H1 (cell line): ENCODE data around the gene PARD3. TPM values are rescaled to one million over a fixed set of nuclear protein-coding genes. Genes with fewer than 3 reads are reported as not detected.

Experiments used
- CTCF ChIA-PET: fragments of 300-600 bp; sonication (Branson Sonifier 250); formaldehyde crosslinking; loops from one replicate; lab custom pipeline; 2021; ENCODE audit not compliant: partially characterized antibody; lab: Charles Lee
- POLR2A ChIA-PET: fragments of 300-600 bp; sonication (Branson Sonifier 250); formaldehyde crosslinking; loops from one replicate; lab custom pipeline; 2021; ENCODE audit warnings: inconsistent platforms; ENCODE audit not compliant: partially characterized antibody; lab: Charles Lee
- DNase-seq, 2 experiments: peaks; one replicate each; pipeline versions ENCODE4 v3.0.0 to v3.0.0-alpha.2; 2010 to 2022; ENCODE audit warnings: low spot score in 2 of 2, low read depth in 1 of 2, mixed read lengths in 1 of 2
- FAIRE-seq: peaks from 2 replicates; lab custom pipeline; 2011; peaks lifted over from hg19 to GRCh38; lab: Jason Lieb, UNC
- H2AFZ ChIP-seq: 2 replicates; pipeline ENCODE4 v1.8.1; 2012; ENCODE audit warnings: low read length, inconsistent platforms
- H2AK5ac ChIP-seq: 2 replicates; pipeline ENCODE4 v1.6.1; 2013; ENCODE audit warnings: low read depth, low read length
- H2BK120ac ChIP-seq: replicated peaks from 2 replicates; pipeline ENCODE3; 2013; ENCODE audit warnings: low read depth, low read length, inconsistent platforms
- H2BK12ac ChIP-seq: 2 replicates; pipeline ENCODE4 v1.6.1; 2013; ENCODE audit warnings: low read depth, low read length
- H2BK15ac ChIP-seq: 2 replicates; pipeline ENCODE4 v1.6.1; 2013; ENCODE audit warnings: low read length
- H2BK20ac ChIP-seq: 2 replicates; pipeline ENCODE4 v1.6.1; 2013; ENCODE audit warnings: low read length
- H2BK5ac ChIP-seq: 2 replicates; pipeline ENCODE4 v1.6.1; 2013; ENCODE audit warnings: low read depth, low read length
- H3K14ac ChIP-seq: 2 replicates; pipeline ENCODE4 v1.6.1; 2013; ENCODE audit warnings: inconsistent platforms; ENCODE audit not compliant: insufficient read length
- H3K18ac ChIP-seq: 2 replicates; pipeline ENCODE4 v1.6.1; 2013; ENCODE audit warnings: low read length; ENCODE audit errors: extremely low read depth
- H3K23ac ChIP-seq: 2 replicates; pipeline ENCODE4 v1.6.1; 2013; ENCODE audit warnings: inconsistent platforms; ENCODE audit not compliant: insufficient read length
- H3K23me2 ChIP-seq: 2 replicates; pipeline ENCODE4 v1.6.1; 2013; ENCODE audit warnings: low read depth, low read length
- H3K27ac ChIP-seq: 2 replicates; pipeline ENCODE4 v1.6.1; 2011; ENCODE audit warnings: low read depth, low read length, inconsistent platforms
- H3K27me3 ChIP-seq, 4 experiments: replicated peaks in 1 of 4; 1 replicate in 1 of 4; 2 replicates in 3 of 4; pipeline versions ENCODE4 v1.6.1 to v1.8.1; 2011 to 2013; ENCODE audit warnings: low read length in 3 of 4, mild to moderate bottlenecking in 3 of 4, inconsistent platforms in 2 of 4, mixed read lengths in 2 of 4, moderate library complexity in 1 of 4; ENCODE audit not compliant: control insufficient read depth in 3 of 4, insufficient read depth in 3 of 4; ENCODE audit errors: extremely low read depth in 1 of 4
- H3K36me3 ChIP-seq, 4 experiments: 2 replicates each; pipeline versions ENCODE4 v1.6.1 to v1.8.1; 2011 to 2013; ENCODE audit warnings: mild to moderate bottlenecking in 4 of 4, low read length in 3 of 4, moderate library complexity in 2 of 4, control low read depth in 1 of 4, inconsistent platforms in 1 of 4; ENCODE audit not compliant: insufficient read depth in 4 of 4, control insufficient read depth in 2 of 4
- H3K4ac ChIP-seq: replicated peaks from 2 replicates; pipeline ENCODE3; 2013; ENCODE audit warnings: low read length, low read depth, mixed read lengths, inconsistent platforms; ENCODE audit not compliant: insufficient read length
- H3K4me1 ChIP-seq, 4 experiments: replicated peaks in 1 of 4; 1 replicate in 1 of 4; 2 replicates in 3 of 4; pipeline versions ENCODE4 v1.6.1 to v1.8.1; 2011 to 2013; ENCODE audit warnings: low read length in 3 of 4, inconsistent platforms in 2 of 4, mixed read lengths in 1 of 4; ENCODE audit not compliant: insufficient read depth in 4 of 4, control insufficient read depth in 3 of 4
- H3K4me2 ChIP-seq, 2 experiments: 2 replicates each; pipeline versions ENCODE4 v1.6.1 to v1.8.1; 2011 to 2013; ENCODE audit warnings: low read depth in 2 of 2, low read length in 2 of 2, control low read depth in 1 of 2, inconsistent platforms in 1 of 2, mild to moderate bottlenecking in 1 of 2; ENCODE audit not compliant: insufficient read depth in 1 of 2
- H3K4me3 ChIP-seq, 4 experiments: fragments of 200-600, 300-600 bp in 1 of 4; sonication (generic), shearing (Covaris generic), sonication (Bioruptor Twin) in 1 of 4; 2 replicates each; pipeline versions ENCODE4 v1.5.1 to v1.8.1; 2011 to 2016; ENCODE audit warnings: low read length in 4 of 4, low read depth in 3 of 4, control low read depth in 2 of 4, inconsistent platforms in 2 of 4, mild to moderate bottlenecking in 2 of 4, mixed read lengths in 1 of 4, moderate library complexity in 1 of 4; ENCODE audit not compliant: insufficient read depth in 2 of 4; ENCODE audit errors: extremely low read depth in 1 of 4
- H3K56ac ChIP-seq: replicated peaks from 2 replicates; pipeline ENCODE3; 2013; ENCODE audit warnings: low read depth, mild to moderate bottlenecking, mixed read lengths, low read length, inconsistent platforms; ENCODE audit not compliant: insufficient read length
- H3K79me1 ChIP-seq: 2 replicates; pipeline ENCODE4 v1.6.1; 2013; ENCODE audit warnings: low read depth, low read length, control low read depth
- H3K79me2 ChIP-seq, 2 experiments: 2 replicates each; pipeline versions ENCODE4 v1.6.1 to v1.8.1; 2012 to 2013; ENCODE audit warnings: low read length in 2 of 2, mild to moderate bottlenecking in 2 of 2, inconsistent platforms in 1 of 2; ENCODE audit not compliant: insufficient read depth in 2 of 2, control insufficient read depth in 1 of 2
- H3K9ac ChIP-seq, 4 experiments: replicated peaks in 1 of 4; 1 replicate in 1 of 4; 2 replicates in 3 of 4; pipeline versions ENCODE4 v1.6.1 to v1.8.1; 2011 to 2013; ENCODE audit warnings: low read depth in 3 of 4, low read length in 3 of 4, control low read depth in 2 of 4, mild to moderate bottlenecking in 2 of 4, moderate library complexity in 2 of 4, inconsistent platforms in 1 of 4; ENCODE audit errors: extremely low read depth in 1 of 4
- H3K9me3 ChIP-seq, 2 experiments: 2 replicates each; pipeline versions ENCODE4 v1.6.1 to v1.8.1; 2012 to 2013; ENCODE audit warnings: mild to moderate bottlenecking in 2 of 2, moderate library complexity in 2 of 2, control low read depth in 1 of 2, inconsistent platforms in 1 of 2, low read depth in 1 of 2, low read length in 1 of 2, mixed read lengths in 1 of 2; ENCODE audit not compliant: insufficient read depth in 2 of 2
- H4K20me1 ChIP-seq, 2 experiments: replicated peaks in 1 of 2; 2 replicates each; pipeline versions ENCODE3 to v1.8.1; 2011 to 2013; ENCODE audit warnings: inconsistent platforms in 2 of 2, low read length in 2 of 2, mild to moderate bottlenecking in 1 of 2; ENCODE audit not compliant: insufficient read depth in 2 of 2, control insufficient read depth in 1 of 2
- H4K5ac ChIP-seq: 2 replicates; pipeline ENCODE4 v1.6.1; 2013; ENCODE audit warnings: low read length, low read depth, mixed read lengths, inconsistent platforms; ENCODE audit not compliant: insufficient read length
- H4K8ac ChIP-seq: 2 replicates; pipeline ENCODE4 v1.8.0; 2013; ENCODE audit warnings: mild to moderate bottlenecking, moderate library complexity, low read length, inconsistent platforms; ENCODE audit not compliant: insufficient read depth; ENCODE audit errors: extremely low read depth
- H4K91ac ChIP-seq: replicated peaks from 2 replicates; pipeline ENCODE3; 2013; ENCODE audit warnings: low read length, mixed read lengths, inconsistent platforms; ENCODE audit not compliant: insufficient read length
- BACH1 ChIP-seq: IDR thresholded peaks from 2 replicates; pipeline ENCODE4 v1.6.1; 2012; ENCODE audit warnings: low read length, improper control_type of control experiment
- CHD1 ChIP-seq: IDR thresholded peaks from 2 replicates; pipeline ENCODE4 v1.6.1; 2012; ENCODE audit warnings: low read depth, low read length, improper control_type of control experiment
- EGR1 ChIP-seq: IDR thresholded peaks from 2 replicates; pipeline ENCODE4 v1.6.1; 2011; ENCODE audit warnings: low read depth, low read length, borderline replicate concordance
- HDAC2 ChIP-seq, 2 experiments: fragments of 300-600 bp in 1 of 2; sonication (generic) in 1 of 2; IDR thresholded peaks; 2 replicates each; pipeline ENCODE4 v1.6.1; 2011 to 2012; ENCODE audit warnings: low read depth in 2 of 2, low read length in 2 of 2, mild to moderate bottlenecking in 2 of 2, moderate library complexity in 2 of 2, borderline replicate concordance in 1 of 2, inconsistent platforms in 1 of 2
- KDM1A ChIP-seq: fragments of 200-600, 300-600 bp; sonication (generic); IDR thresholded peaks from 2 replicates; pipeline ENCODE4 v1.7.1; 2016; ENCODE audit warnings: mild to moderate bottlenecking, low read length, borderline replicate concordance
- SIRT6 ChIP-seq: IDR thresholded peaks from one replicate; pipeline ENCODE4 v1.7.1; 2012; ENCODE audit warnings: low read length, inconsistent platforms
- SP1 ChIP-seq: IDR thresholded peaks from 2 replicates; pipeline ENCODE4 v1.6.1; 2011; ENCODE audit warnings: low read depth, low read length
- TCF12 ChIP-seq: IDR thresholded peaks from 2 replicates; pipeline ENCODE4 v1.6.1; 2011; ENCODE audit warnings: low read depth, mild to moderate bottlenecking, low read length
- TEAD4 ChIP-seq: IDR thresholded peaks from 2 replicates; pipeline ENCODE4 v1.6.1; 2012; ENCODE audit warnings: low read depth, low read length, inconsistent platforms, mixed read lengths
- WGBS, 2 experiments: shearing (Covaris generic) in 1 of 2; methylation state at CpG; one replicate each; pipeline versions ENCODE4 v1.1.6 to v1.1.7; 2013 to 2015; ENCODE audit warnings: low lambda C conversion rate in 2 of 2, mixed read lengths in 2 of 2, inconsistent platforms in 1 of 2, low coverage in 1 of 2, missing lambda C conversion rate in 1 of 2; ENCODE audit not compliant: insufficient replicate concordance in 2 of 2, insufficient coverage in 1 of 2, insufficient read length in 1 of 2; ENCODE audit errors: extremely low coverage in 1 of 2, missing lambda C conversion rate in 1 of 2; 5-methylcytosine and 5-hydroxymethylcytosine counted together
- polyA plus RNA-seq, 7 experiments: library from polyadenylated mRNA; depleted of rRNA in 3 of 7; stranded (reverse) in 5 of 7; unstranded in 2 of 7; fragments of >200 nt in 5 of 7; fragments of 200-250 nt in 2 of 7; gene quantifications; 1 replicate in 5 of 7; 2 replicates in 1 of 7; 4 replicates in 1 of 7; pipeline versions ENCODE4 v1.2.1 to v1.2.3, GENCODE V29; 2011 to 2013; ENCODE audit warnings: missing spikeins in 2 of 7, mixed read lengths in 2 of 7
- total RNA-seq: library from RNA; stranded (reverse); fragmentation: NEBNext Ultra II Directional; extraction: Animal tissue kit (Norgen Biotek cat#: 25700); gene quantifications from 2 replicates; pipeline ENCODE4 v1.2.1, GENCODE V29; 2021
- TF ChIP-seq, protein P1 (sequence below): IDR thresholded peaks from 2 replicates; pipeline ENCODE4 v1.6.1; 2012; ENCODE audit warnings: low read length, inconsistent platforms
- TF ChIP-seq, protein P2 (sequence below), 3 experiments: IDR thresholded peaks; 1 replicate in 2 of 3; 2 replicates in 1 of 3; pipeline versions ENCODE4 v1.5.1 to v1.6.1; 2011; ENCODE audit warnings: low read length in 3 of 3, mild to moderate bottlenecking in 3 of 3, inconsistent platforms in 2 of 3, low read depth in 1 of 3, moderate library complexity in 1 of 3; ENCODE audit not compliant: insufficient read depth in 1 of 3; ENCODE audit errors: control extremely low read depth in 1 of 3

The PARD3 gene
- total and polyA plus RNA-seq, 2 of the 8 experiments (the other 6 are each of a cell fraction or from before 2014, with no cell fraction given) = 19.7 to 49.1 TPM

DNA sequence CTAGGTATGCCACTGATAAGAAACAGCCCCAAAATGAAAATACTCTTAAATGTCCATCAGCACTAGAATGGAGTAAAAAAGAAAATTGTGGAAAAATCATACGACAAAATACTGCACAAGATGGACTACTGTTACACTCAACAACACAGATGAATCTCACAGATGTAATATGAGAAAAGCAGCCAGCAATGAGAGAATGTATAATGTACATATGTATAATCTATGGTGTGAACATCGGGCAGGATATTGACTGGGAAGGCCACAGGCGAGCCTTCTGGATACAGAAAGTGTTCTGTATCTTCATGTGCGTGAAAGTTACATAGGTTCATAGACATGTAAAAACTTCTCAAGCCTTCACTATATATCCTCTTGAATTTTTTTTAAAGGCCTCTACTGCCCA is 212.6 kb downstream of the PARD3 start:
- H3K79me1 ChIP-seq = no peaks in the 10 kb centered on the region
- no peaks in the 10 kb centered on the region for H3K23me2 ChIP-seq
- H2BK5ac ChIP-seq = no peak overlapping the region
- H4K8ac ChIP-seq = no peak overlapping the region
- no peak overlapping the region for H3K9ac ChIP-seq
- no peaks in the 10 kb centered on the region for H3K9me3 ChIP-seq
- H3K56ac ChIP-seq = no peak overlapping the region
- DNase-seq (no peak), FAIRE-seq (no peak)
- H2BK15ac ChIP-seq = no peak overlapping the region
- H2BK20ac ChIP-seq = no peak overlapping the region
- peaks cover 0 to 37% of the 10 kb centered on the region in 2 experiments; a peak in 2 of 4 replicates for H3K79me2 ChIP-seq
- no peak overlapping the region for H2BK120ac ChIP-seq
- POLR2A ChIA-PET = no interaction called here
- H3K14ac ChIP-seq = no peak overlapping the region
- no peak overlapping the region for H3K27ac ChIP-seq
- WGBS, 2 experiments = 85% methylated on average over 4 of the region's 4 CpGs; no CpG with 5 or more reads in 1 of the 2 experiments
- H3K27me3 ChIP-seq = no peaks in the 10 kb centered on the region
- no peak overlapping the region for H3K23ac ChIP-seq
- H4K20me1 ChIP-seq = peaks cover 0 to 3% of the 10 kb centered on the region in 2 experiments
- H3K36me3 ChIP-seq = no peaks in the 10 kb centered on the region
- CTCF ChIA-PET = no interaction called here
- H4K5ac ChIP-seq = no peak overlapping the region
- no peak overlapping the region for H2BK12ac ChIP-seq
- H3K4me1 ChIP-seq = no peaks in the 10 kb centered on the region
- H3K4me2 ChIP-seq = no peak overlapping the region
- H3K4me3 ChIP-seq = no peak overlapping the region
- H2AFZ ChIP-seq = no peak overlapping the region
- H2AK5ac ChIP-seq = no peak overlapping the region
- no peak overlapping the region for H3K18ac ChIP-seq
- no peak overlapping the region for H4K91ac ChIP-seq
- H3K4ac ChIP-seq = no peak overlapping the region
- TF ChIP-seq, protein P1, sequence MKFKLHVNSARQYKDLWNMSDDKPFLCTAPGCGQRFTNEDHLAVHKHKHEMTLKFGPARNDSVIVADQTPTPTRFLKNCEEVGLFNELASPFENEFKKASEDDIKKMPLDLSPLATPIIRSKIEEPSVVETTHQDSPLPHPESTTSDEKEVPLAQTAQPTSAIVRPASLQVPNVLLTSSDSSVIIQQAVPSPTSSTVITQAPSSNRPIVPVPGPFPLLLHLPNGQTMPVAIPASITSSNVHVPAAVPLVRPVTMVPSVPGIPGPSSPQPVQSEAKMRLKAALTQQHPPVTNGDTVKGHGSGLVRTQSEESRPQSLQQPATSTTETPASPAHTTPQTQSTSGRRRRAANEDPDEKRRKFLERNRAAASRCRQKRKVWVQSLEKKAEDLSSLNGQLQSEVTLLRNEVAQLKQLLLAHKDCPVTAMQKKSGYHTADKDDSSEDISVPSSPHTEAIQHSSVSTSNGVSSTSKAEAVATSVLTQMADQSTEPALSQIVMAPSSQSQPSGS = no peak
- no peak for TF ChIP-seq HDAC2 (IDR thresholded peaks at IDR 0.05; ENCODE audit: borderline replicate concordance in 1 of 2, low read depth in 2 of 2, low read length in 2 of 2)
- no peak for TF ChIP-seq SIRT6
- TF ChIP-seq KDM1A = no peak
- no peak for TF ChIP-seq EGR1
- TF ChIP-seq TEAD4 = no peak
- no peak for TF ChIP-seq TCF12
- TF ChIP-seq CHD1 = no peak
- TF ChIP-seq, protein P2, sequence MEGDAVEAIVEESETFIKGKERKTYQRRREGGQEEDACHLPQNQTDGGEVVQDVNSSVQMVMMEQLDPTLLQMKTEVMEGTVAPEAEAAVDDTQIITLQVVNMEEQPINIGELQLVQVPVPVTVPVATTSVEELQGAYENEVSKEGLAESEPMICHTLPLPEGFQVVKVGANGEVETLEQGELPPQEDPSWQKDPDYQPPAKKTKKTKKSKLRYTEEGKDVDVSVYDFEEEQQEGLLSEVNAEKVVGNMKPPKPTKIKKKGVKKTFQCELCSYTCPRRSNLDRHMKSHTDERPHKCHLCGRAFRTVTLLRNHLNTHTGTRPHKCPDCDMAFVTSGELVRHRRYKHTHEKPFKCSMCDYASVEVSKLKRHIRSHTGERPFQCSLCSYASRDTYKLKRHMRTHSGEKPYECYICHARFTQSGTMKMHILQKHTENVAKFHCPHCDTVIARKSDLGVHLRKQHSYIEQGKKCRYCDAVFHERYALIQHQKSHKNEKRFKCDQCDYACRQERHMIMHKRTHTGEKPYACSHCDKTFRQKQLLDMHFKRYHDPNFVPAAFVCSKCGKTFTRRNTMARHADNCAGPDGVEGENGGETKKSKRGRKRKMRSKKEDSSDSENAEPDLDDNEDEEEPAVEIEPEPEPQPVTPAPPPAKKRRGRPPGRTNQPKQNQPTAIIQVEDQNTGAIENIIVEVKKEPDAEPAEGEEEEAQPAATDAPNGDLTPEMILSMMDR (IDR thresholded peaks at IDR 0.05; ENCODE audit: control extremely low read depth in 1 of 3, insufficient read depth in 1 of 3, low read depth in 1 of 3, low read length in 3 of 3) = no peak
- TF ChIP-seq SP1 = no peak
- no peak for TF ChIP-seq BACH1
